SU-DHL-6 (cell line): ENCODE results near the gene NDC1.

ENCODE experiments used
- CTCF ChIP-seq: fragments of 200-600 bp; sonication (generic); IDR thresholded peaks from one replicate; pipeline ENCODE4 v1.5.1; 2017; ENCODE audit warnings: antibody characterized with exemption, mild to moderate bottlenecking, low read length, moderate library complexity; ENCODE audit not compliant: insufficient read depth, poor library complexity, severe bottlenecking
- EZH2phosphoT487 ChIP-seq: fragments of 200-600 bp; sonication (generic), shearing (Covaris generic); conservative IDR thresholded peaks from 2 replicates; pipeline ENCODE4 v1.6.1; 2018; ENCODE audit warnings: mild to moderate bottlenecking, antibody characterized with exemption, low read length, moderate library complexity, mixed read lengths

GRCh38 chr1:53728702-53729455 lies 109.2 kb downstream of the NDC1 start:
- TF ChIP-seq CTCF (no peak), EZH2phosphoT487 (no peak)
